ENCODE data around the gene ASCC2.

- no peak for TF ChIP-seq CTCF (IDR thresholded peaks at IDR 0.05)
- TF ChIP-seq POLR2A (IDR thresholded peaks at IDR 0.05; ENCODE audit: low read depth) = no peak
Observed at GRCh38 chr22:29769723-29770321, 68.3 kb downstream of the ASCC2 start.

Data from esophagus muscularis mucosa (tissue), 3 donors.